ENCODE measurements around the gene KCP. TPM values are rescaled to one million over a fixed set of nuclear protein-coding genes. Genes with fewer than 3 reads are reported as not detected.

KCP gene
- total RNA-seq, 1 donor from 2014 or later: 1.5 TPM

DNA sequence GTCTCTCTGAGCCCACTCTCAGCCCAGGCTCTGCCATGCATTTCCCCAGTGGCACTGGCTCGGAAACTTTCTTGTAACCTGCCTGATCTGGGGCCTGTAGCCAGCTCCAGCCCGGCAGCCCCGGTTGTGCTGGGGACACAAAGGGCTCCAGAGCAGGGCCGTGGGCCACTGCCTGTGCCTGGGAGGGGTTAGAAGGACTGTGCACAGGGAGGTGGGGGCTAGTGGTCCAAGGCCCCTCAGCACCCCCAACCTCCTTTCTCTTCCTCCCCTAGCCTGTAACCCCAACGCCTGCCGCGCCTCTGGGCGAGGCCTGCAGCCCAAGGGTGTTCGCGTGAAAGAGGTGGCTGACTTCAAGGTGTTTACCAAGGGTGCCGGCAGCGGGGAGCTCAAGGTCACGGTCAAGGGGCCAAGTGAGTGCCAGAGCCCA, 70.7 kb downstream of the KCP start:
- H3K4me3 Mint-ChIP-seq (ENCODE audit: unreplicated experiment): no peak overlapping the region
- peak; percentile 85 for DNase-seq (ENCODE audit: low spot score)
- H3K27me3 Mint-ChIP-seq (ENCODE audit: low read depth): no peaks in the 10 kb centered on the region
- no peaks in the 10 kb centered on the region for H3K9me3 Mint-ChIP-seq (ENCODE audit: low read depth)
- peaks cover 33% of the 10 kb centered on the region for H3K36me3 Mint-ChIP-seq (ENCODE audit: low read depth)
- peaks cover 5% of the 10 kb centered on the region for H3K4me1 Mint-ChIP-seq (ENCODE audit: low read depth)
- TF ChIP-seq, protein P1, sequence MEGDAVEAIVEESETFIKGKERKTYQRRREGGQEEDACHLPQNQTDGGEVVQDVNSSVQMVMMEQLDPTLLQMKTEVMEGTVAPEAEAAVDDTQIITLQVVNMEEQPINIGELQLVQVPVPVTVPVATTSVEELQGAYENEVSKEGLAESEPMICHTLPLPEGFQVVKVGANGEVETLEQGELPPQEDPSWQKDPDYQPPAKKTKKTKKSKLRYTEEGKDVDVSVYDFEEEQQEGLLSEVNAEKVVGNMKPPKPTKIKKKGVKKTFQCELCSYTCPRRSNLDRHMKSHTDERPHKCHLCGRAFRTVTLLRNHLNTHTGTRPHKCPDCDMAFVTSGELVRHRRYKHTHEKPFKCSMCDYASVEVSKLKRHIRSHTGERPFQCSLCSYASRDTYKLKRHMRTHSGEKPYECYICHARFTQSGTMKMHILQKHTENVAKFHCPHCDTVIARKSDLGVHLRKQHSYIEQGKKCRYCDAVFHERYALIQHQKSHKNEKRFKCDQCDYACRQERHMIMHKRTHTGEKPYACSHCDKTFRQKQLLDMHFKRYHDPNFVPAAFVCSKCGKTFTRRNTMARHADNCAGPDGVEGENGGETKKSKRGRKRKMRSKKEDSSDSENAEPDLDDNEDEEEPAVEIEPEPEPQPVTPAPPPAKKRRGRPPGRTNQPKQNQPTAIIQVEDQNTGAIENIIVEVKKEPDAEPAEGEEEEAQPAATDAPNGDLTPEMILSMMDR (IDR thresholded peaks at IDR 0.05): no peak
- H3K27ac Mint-ChIP-seq (ENCODE audit: unreplicated experiment): no peak overlapping the region

DNA sequence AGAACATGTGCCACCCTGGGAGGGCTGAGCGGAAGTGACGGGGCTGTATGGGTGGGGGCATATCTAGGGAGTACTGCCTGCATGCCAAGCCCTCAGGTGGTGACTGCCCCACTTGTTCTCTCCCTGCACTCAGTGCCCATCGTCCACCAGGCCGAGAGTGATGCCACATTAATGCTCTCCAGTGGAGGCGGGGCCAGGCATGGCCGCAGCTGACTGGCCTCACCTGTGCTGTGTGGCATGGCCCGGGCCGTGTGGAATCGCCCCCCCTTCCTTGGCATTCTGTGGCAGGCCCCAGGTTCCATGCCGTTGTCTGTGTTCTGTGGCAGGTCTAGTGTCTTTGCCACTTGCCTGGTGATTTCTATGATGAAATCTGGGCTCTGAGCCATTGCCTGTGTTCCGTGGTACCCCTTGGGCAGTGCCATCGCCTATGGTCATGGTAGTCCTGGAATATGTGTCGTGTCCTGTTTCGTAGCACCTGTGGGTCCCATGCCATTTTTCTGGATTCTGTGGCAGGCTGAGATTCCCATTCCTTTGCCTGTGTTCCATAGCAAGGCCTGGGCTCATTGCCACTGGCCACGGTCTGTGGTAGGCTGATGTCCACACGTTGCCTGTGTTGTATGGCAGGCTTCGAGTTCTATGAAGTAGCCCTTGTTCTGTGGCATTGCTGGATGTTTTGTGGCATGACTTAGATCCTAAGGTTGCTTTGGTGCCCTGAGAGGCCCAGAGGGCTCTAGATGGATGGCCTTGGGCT, 71.4 kb downstream of the KCP start:
- TF ChIP-seq, protein P1 (IDR thresholded peaks at IDR 0.05): no peak
- no peaks in the 10 kb centered on the region for H3K9me3 Mint-ChIP-seq (ENCODE audit: low read depth)
- no peak overlapping the region for H3K4me3 Mint-ChIP-seq (ENCODE audit: unreplicated experiment)
- peaks cover 11% of the 10 kb centered on the region for H3K4me1 Mint-ChIP-seq (ENCODE audit: low read depth)
- peaks cover 30% of the 10 kb centered on the region for H3K36me3 Mint-ChIP-seq (ENCODE audit: low read depth)
- H3K27ac Mint-ChIP-seq (ENCODE audit: unreplicated experiment): no peak overlapping the region
- DNase-seq (ENCODE audit: low spot score): no peak
- no peaks in the 10 kb centered on the region for H3K27me3 Mint-ChIP-seq (ENCODE audit: low read depth)

DNA sequence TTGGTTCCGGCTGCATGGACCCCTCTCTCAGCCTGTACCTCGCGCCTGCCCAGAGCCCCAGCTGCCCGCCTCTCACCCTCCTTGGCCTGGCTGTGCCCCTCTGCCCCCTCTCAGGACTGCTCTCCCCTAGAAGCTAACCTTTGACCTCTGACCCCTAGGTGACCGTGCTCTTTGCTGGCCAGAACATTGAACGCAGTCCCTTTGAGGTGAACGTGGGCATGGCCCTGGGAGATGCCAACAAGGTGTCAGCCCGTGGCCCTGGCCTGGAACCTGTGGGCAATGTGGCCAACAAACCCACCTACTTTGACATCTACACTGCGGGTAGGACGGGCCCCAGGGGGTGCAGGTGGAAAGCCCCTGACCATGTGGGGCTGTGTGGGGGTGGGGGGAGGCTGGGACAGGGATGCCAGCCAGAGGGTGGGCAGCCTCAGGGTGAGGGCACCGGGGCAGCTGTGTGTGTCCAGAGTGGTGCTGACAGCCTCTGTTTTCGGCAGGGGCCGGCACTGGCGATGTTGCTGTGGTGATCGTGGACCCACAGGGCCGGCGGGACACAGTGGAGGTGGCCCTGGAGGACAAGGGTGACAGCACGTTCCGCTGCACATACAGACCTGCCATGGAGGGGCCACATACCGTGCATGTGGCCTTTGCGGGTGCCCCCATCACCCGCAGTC, 72.3 kb downstream of the KCP start:
- no peak overlapping the region for H3K27ac Mint-ChIP-seq (ENCODE audit: unreplicated experiment)
- no peak overlapping the region for H3K4me3 Mint-ChIP-seq (ENCODE audit: unreplicated experiment)
- TF ChIP-seq, protein P1 (IDR thresholded peaks at IDR 0.05): no peak
- peaks cover 20% of the 10 kb centered on the region for H3K4me1 Mint-ChIP-seq (ENCODE audit: low read depth)
- H3K9me3 Mint-ChIP-seq (ENCODE audit: low read depth): no peaks in the 10 kb centered on the region
- H3K27me3 Mint-ChIP-seq (ENCODE audit: low read depth): no peaks in the 10 kb centered on the region
- peaks cover 24% of the 10 kb centered on the region for H3K36me3 Mint-ChIP-seq (ENCODE audit: low read depth)
- DNase-seq (ENCODE audit: low spot score): peak; percentile 88

DNA sequence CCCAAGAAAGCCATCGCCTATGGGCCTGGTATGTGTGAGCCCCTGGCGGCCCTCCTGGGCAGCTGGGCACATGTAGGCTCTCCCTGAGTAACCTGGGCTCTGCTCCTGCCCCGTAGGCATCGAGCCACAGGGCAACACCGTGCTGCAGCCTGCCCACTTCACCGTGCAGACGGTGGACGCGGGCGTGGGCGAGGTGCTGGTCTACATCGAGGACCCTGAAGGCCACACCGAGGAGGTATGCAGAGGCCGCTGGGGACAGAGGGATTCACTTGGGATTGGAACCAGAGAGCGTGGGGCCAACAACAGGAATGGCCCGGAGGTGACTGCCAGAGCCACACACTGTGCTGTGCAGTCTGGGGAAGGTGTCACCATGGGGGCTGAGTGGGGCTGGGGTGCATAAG, 73.0 kb downstream of the KCP start:
- H3K4me3 Mint-ChIP-seq (ENCODE audit: unreplicated experiment): no peak overlapping the region
- TF ChIP-seq, protein P1 (IDR thresholded peaks at IDR 0.05): no peak
- H3K27ac Mint-ChIP-seq (ENCODE audit: unreplicated experiment): no peak overlapping the region
- no peaks in the 10 kb centered on the region for H3K27me3 Mint-ChIP-seq (ENCODE audit: low read depth)
- DNase-seq (ENCODE audit: low spot score): peak; percentile 88
- no peaks in the 10 kb centered on the region for H3K9me3 Mint-ChIP-seq (ENCODE audit: low read depth)
- peaks cover 26% of the 10 kb centered on the region for H3K4me1 Mint-ChIP-seq (ENCODE audit: low read depth)
- H3K36me3 Mint-ChIP-seq (ENCODE audit: low read depth): peaks cover 24% of the 10 kb centered on the region

DNA sequence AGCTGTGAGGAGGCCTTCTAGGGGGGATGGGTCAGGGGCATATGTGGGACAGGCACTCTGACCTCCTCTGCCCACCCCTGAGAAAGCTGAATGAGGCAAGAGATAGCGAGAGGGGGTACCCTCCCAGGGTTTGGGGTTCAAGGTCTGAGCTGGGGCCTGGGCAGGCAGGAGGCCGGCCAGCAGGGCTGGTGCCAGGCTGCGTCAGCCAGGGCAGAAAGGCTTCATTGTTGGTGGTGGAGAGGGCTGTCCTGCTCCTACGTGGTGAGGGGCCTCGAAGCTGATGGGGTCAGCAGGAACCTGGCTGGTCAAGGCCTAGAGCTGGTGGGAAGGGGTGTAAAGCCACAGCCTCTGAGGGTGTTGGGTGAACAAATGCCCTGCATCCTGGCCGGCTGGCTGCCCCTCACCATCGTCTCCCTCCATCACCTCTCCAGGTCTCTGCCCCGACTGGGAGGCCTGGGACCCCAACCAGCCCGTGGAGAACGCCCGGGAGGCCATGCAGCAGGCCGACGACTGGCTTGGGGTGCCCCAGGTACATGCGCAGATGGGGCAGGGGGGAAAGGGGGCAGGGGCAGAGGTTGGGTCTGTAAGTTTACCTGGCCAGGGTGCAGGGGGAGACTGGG, 73.7 kb downstream of the KCP start:
- H3K4me3 Mint-ChIP-seq (ENCODE audit: unreplicated experiment): no peak overlapping the region
- no peaks in the 10 kb centered on the region for H3K9me3 Mint-ChIP-seq (ENCODE audit: low read depth)
- no peak overlapping the region for H3K27ac Mint-ChIP-seq (ENCODE audit: unreplicated experiment)
- H3K27me3 Mint-ChIP-seq (ENCODE audit: low read depth): no peaks in the 10 kb centered on the region
- peaks cover 31% of the 10 kb centered on the region for H3K4me1 Mint-ChIP-seq (ENCODE audit: low read depth)
- peaks cover 23% of the 10 kb centered on the region for H3K36me3 Mint-ChIP-seq (ENCODE audit: low read depth)
- DNase-seq (ENCODE audit: low spot score): no peak
- TF ChIP-seq, protein P1 (IDR thresholded peaks at IDR 0.05): no peak

Data from chondrocyte (in vitro differentiated cells).